IMR-90 (cell line): ENCODE data around the gene ZNF684. TPM values are rescaled to one million over a fixed set of nuclear protein-coding genes. Genes with fewer than 3 reads are reported as not detected.

ENCODE experiments used
- ATAC-seq: fragments of 200-7000 bp; cut with Tn5 transposase; 2 replicates; pipeline ENCODE4 v1.9.1; 2020; ENCODE audit warnings: low read depth, mild to moderate bottlenecking, moderate library complexity
- BruUV-seq: library from RNA; stranded (reverse); fragments of 400-500 nt; replicated peaks from 2 replicates; lab custom pipeline; 2021; lab: Mats Ljungman, UMichigan
- CTCF ChIA-PET: fragments of 300-600 bp; formaldehyde crosslinking; extraction: SDS; loops from one replicate; lab custom pipeline; 2021; ENCODE audit warnings: antibody characterized with exemption; lab: Yijun Ruan, JAX
- POLR2A ChIA-PET: fragments of 300-600 bp; sonication (Branson Sonifier 250); formaldehyde crosslinking; loops from one replicate; lab custom pipeline; 2022; ENCODE audit warnings: antibody characterized with exemption; ENCODE audit not compliant: unreplicated experiment; lab: Charles Lee
- DNase-seq: peaks from one replicate; pipeline ENCODE4 v3.0.0; 2013
- H2AFZ ChIP-seq: replicated peaks from 2 replicates; pipeline ENCODE3; 2013; ENCODE audit warnings: low read length, mild to moderate bottlenecking; ENCODE audit not compliant: poor library complexity
- H2AK5ac ChIP-seq: 2 replicates; pipeline ENCODE4 v1.6.1; 2013; ENCODE audit warnings: low read depth, low read length, inconsistent platforms
- H2AK9ac ChIP-seq: replicated peaks from 2 replicates; pipeline ENCODE3; 2013; ENCODE audit warnings: mild to moderate bottlenecking, low read depth, low read length, moderate library complexity; ENCODE audit not compliant: poor library complexity
- H2BK120ac ChIP-seq: 2 replicates; pipeline ENCODE4 v1.6.1; 2013; ENCODE audit warnings: low read depth, low read length, inconsistent platforms
- H2BK15ac ChIP-seq: 3 replicates; pipeline ENCODE4 v1.6.1; 2013; ENCODE audit warnings: low read depth, low read length, inconsistent platforms
- H2BK20ac ChIP-seq: 2 replicates; pipeline ENCODE4 v1.6.1; 2013; ENCODE audit warnings: low read depth, mild to moderate bottlenecking, inconsistent platforms, low read length, moderate library complexity
- H2BK5ac ChIP-seq: 2 replicates; pipeline ENCODE4 v1.6.1; 2013; ENCODE audit warnings: mild to moderate bottlenecking, low read depth, low read length, inconsistent platforms; ENCODE audit not compliant: poor library complexity, severe bottlenecking
- H3K14ac ChIP-seq: replicated peaks from 2 replicates; pipeline ENCODE4 v1.6.1; 2013; ENCODE audit warnings: low read depth, low read length, inconsistent platforms
- H3K18ac ChIP-seq: 2 replicates; pipeline ENCODE4 v1.6.1; 2013; ENCODE audit warnings: low read depth, low read length, control low read depth
- H3K23ac ChIP-seq: 2 replicates; pipeline ENCODE4 v1.6.1; 2013; ENCODE audit warnings: low read depth, low read length, inconsistent platforms
- H3K27ac ChIP-seq: 2 replicates; pipeline ENCODE4 v1.5.1; 2013; ENCODE audit warnings: mild to moderate bottlenecking, control low read depth, low read length; ENCODE audit not compliant: insufficient read depth
- H3K27me3 ChIP-seq: 2 replicates; pipeline ENCODE4 v1.6.1; 2013; ENCODE audit warnings: low read length; ENCODE audit not compliant: control insufficient read depth, insufficient read depth
- H3K36me3 ChIP-seq: 2 replicates; pipeline ENCODE4 v1.6.1; 2013; ENCODE audit warnings: low read length, mixed read lengths; ENCODE audit not compliant: control insufficient read depth, insufficient read depth
- H3K4ac ChIP-seq: 2 replicates; pipeline ENCODE4 v1.6.1; 2013; ENCODE audit warnings: low read depth, low read length, inconsistent platforms
- H3K4me1 ChIP-seq: 2 replicates; pipeline ENCODE4 v1.6.1; 2013; ENCODE audit warnings: low read length, mixed read lengths; ENCODE audit not compliant: control insufficient read depth, insufficient read depth
- H3K4me2 ChIP-seq: 2 replicates; pipeline ENCODE4 v1.6.1; 2013; ENCODE audit warnings: low read depth, mild to moderate bottlenecking, control low read depth, low read length, moderate library complexity
- H3K4me3 ChIP-seq: 2 replicates; pipeline ENCODE4 v1.5.1; 2013; ENCODE audit warnings: low read depth, mild to moderate bottlenecking, control low read depth, low read length, moderate library complexity; ENCODE audit not compliant: insufficient read depth
- H3K56ac ChIP-seq: 2 replicates; pipeline ENCODE4 v1.6.1; 2013; ENCODE audit warnings: low read length, inconsistent platforms; ENCODE audit not compliant: insufficient read depth; ENCODE audit errors: extremely low read depth
- H3K79me1 ChIP-seq, 2 experiments: 2 replicates each; pipeline ENCODE4 v1.6.1; 2013; ENCODE audit warnings: low read length in 2 of 2, inconsistent platforms in 1 of 2, low read depth in 1 of 2
- H3K9ac ChIP-seq: 2 replicates; pipeline ENCODE4 v1.6.1; 2013; ENCODE audit warnings: low read depth, low read length, control low read depth
- H3K9me1 ChIP-seq: 2 replicates; pipeline ENCODE4 v1.6.1; 2013; ENCODE audit warnings: low read length, inconsistent platforms; ENCODE audit not compliant: insufficient read depth
- H3K9me3 ChIP-seq: 2 replicates; pipeline ENCODE4 v1.6.1; 2013; ENCODE audit warnings: low read length; ENCODE audit not compliant: control insufficient read depth, insufficient read depth
- H4K20me1 ChIP-seq: 2 replicates; pipeline ENCODE4 v1.6.1; 2013; ENCODE audit warnings: low read length, inconsistent platforms; ENCODE audit not compliant: insufficient read depth
- H4K5ac ChIP-seq: 2 replicates; pipeline ENCODE4 v1.6.1; 2013; ENCODE audit warnings: mild to moderate bottlenecking, low read depth, low read length, control low read depth
- H4K8ac ChIP-seq, 2 experiments: 2 replicates each; pipeline ENCODE4 v1.6.1; 2013; ENCODE audit warnings: low read depth in 2 of 2, low read length in 2 of 2, control low read depth in 1 of 2, inconsistent platforms in 1 of 2
- H4K91ac ChIP-seq: 2 replicates; pipeline ENCODE4 v1.6.1; 2013; ENCODE audit warnings: low read depth, low read length, inconsistent platforms; ENCODE audit not compliant: insufficient read depth
- CEBPB ChIP-seq: IDR thresholded peaks from 2 replicates; pipeline ENCODE4 v1.6.1; 2012; ENCODE audit warnings: low read depth, low read length, improper control_type of control experiment
- NFE2L2 ChIP-seq: fragments of 150-350 bp; IDR thresholded peaks from 2 replicates; pipeline ENCODE4 v1.6.1; 2016; ENCODE audit warnings: low read depth, mild to moderate bottlenecking, low read length
- POLR2A ChIP-seq: IDR thresholded peaks from 2 replicates; pipeline ENCODE4 v1.6.1; 2012; ENCODE audit warnings: mild to moderate bottlenecking, low read depth, low read length
- RCOR1 ChIP-seq: IDR thresholded peaks from 2 replicates; pipeline ENCODE4 v1.6.1; 2012; ENCODE audit warnings: mild to moderate bottlenecking, low read length, improper control_type of control experiment; ENCODE audit not compliant: insufficient replicate concordance
- RFX5 ChIP-seq: IDR thresholded peaks from 2 replicates; pipeline ENCODE4 v1.8.0; 2012; ENCODE audit warnings: low read depth, mild to moderate bottlenecking, low read length, moderate library complexity
- WGBS, 2 experiments: methylation state at CpG; one replicate each; pipeline versions ENCODE4 v1.1.5 to v1.1.7; 2013; ENCODE audit warnings: missing lambda C conversion rate in 2 of 2; ENCODE audit not compliant: insufficient read length in 1 of 2; ENCODE audit errors: extremely low coverage in 2 of 2; 5-methylcytosine and 5-hydroxymethylcytosine counted together
- dilution Hi-C: fragments of 300-500 bp; cut with HindIII; formaldehyde crosslinking; loops from one replicate; pipeline ENCODE4 v1.14.3; 2018; ENCODE audit warnings: low sequenced_read_pairs; ENCODE audit not compliant: unreplicated experiment
- in situ Hi-C: fragments of 300-500 bp; cut with MboI; formaldehyde crosslinking; loops from 3 replicates; pipeline ENCODE4 v1.14.3; 2019; ENCODE audit warnings: low sequenced_read_pairs, inconsistent platforms, mixed read lengths
- intact Hi-C: fragments of 100-400 bp; cut with micrococcal nuclease; formaldehyde crosslinking; loops from 2 replicates; pipeline ENCODE4 v1.10.0; 2022
- polyA plus RNA-seq, 3 experiments: library from polyadenylated mRNA; depleted of rRNA; stranded (reverse); fragments of >200 nt; gene quantifications; 2 replicates each; pipeline ENCODE4 v1.2.3, GENCODE V29; 2012; ENCODE audit warnings: low replicate concordance in 1 of 3
- total RNA-seq: library from RNA; depleted of rRNA; stranded (reverse); fragments of >200 nt; gene quantifications from 2 replicates; pipeline ENCODE4 v1.2.3, GENCODE V29; 2012

ZNF684 gene
- total and polyA plus RNA-seq, 2 of the 4 experiments (the other 2 are of a cell fraction), result 1.4 to 4.1 TPM

- H3K9me3 ChIP-seq, result no peaks in the 10 kb centered on the region
- H3K4me2 ChIP-seq, result no peak overlapping the region
- H3K9me1 ChIP-seq, result no peaks in the 10 kb centered on the region
- no peak overlapping the region for H2AK5ac ChIP-seq
- H3K23ac ChIP-seq, result no peak overlapping the region
- no peak overlapping the region for H4K91ac ChIP-seq
- POLR2A ChIA-PET, result no interaction called here
- ATAC-seq (no peak), DNase-seq (no peak)
- no TSS peak for BruUV-seq
- H2AK9ac ChIP-seq, result no peak overlapping the region
- no peak overlapping the region for H2BK15ac ChIP-seq
- no peak overlapping the region for H3K14ac ChIP-seq
- in situ Hi-C loops (no loop called here), dilution Hi-C loops (no loop called here), intact Hi-C loops (no loop called here)
- TF ChIP-seq CEBPB (no peak), RCOR1 (no peak), POLR2A (no peak), RFX5 (no peak), NFE2L2 (no peak)
- H2AFZ ChIP-seq, result no peak overlapping the region
- H3K4ac ChIP-seq, result no peak overlapping the region
- H4K5ac ChIP-seq, result no peak overlapping the region
- H3K18ac ChIP-seq, result no peak overlapping the region
- H3K36me3 ChIP-seq, result no peaks in the 10 kb centered on the region
- no peak overlapping the region for H2BK120ac ChIP-seq
- H3K4me3 ChIP-seq, result no peak overlapping the region
- H3K56ac ChIP-seq, result no peak overlapping the region
- CTCF ChIA-PET, result no interaction called here
- no peaks in the 10 kb centered on the region for H3K79me1 ChIP-seq
- no peak overlapping the region for H3K9ac ChIP-seq
- no peaks in the 10 kb centered on the region for H3K27me3 ChIP-seq
- H2BK20ac ChIP-seq, result no peak overlapping the region
- H3K27ac ChIP-seq, result no peak overlapping the region
- no peak overlapping the region for H4K8ac ChIP-seq
- no peaks in the 10 kb centered on the region for H3K4me1 ChIP-seq
- WGBS, 2 experiments, result 54% methylated on average over 2 of the region's 3 CpGs; no CpG with 5 or more reads in 1 of the 2 experiments
- H4K20me1 ChIP-seq, result no peaks in the 10 kb centered on the region
- no peak overlapping the region for H2BK5ac ChIP-seq
These were observed 33.1 kb downstream of the ZNF684 start for GRCh38 chr1:40564506-40564905.
